ENCODE measurements around the gene PNO1. TPM values are rescaled to one million over a fixed set of nuclear protein-coding genes. Genes with fewer than 3 reads are reported as not detected.

The PNO1 gene
- total RNA-seq, 4 donors from 2014 or later = 9.4 to 28.7 (median 13.6) TPM

DNA sequence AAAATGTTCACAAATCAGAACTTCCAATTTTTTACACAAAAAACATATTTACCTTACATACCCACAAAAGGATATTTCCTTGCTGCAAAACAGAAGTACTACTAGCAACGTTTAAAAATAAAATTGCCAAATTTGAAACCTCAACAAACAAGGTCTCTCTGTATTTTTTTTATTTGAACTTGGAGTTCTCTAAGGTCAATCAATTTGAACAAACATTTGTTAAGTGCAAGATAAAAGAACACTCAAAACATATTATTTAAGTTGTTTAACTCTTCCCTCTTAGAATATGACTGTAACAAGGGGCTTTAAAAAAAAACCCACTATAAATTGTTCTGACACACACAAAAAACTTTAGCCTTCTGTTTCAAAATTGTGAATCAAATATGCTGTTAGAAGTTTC, 29.6 kb downstream of the PNO1 start:
- TF ChIP-seq, protein P1, sequence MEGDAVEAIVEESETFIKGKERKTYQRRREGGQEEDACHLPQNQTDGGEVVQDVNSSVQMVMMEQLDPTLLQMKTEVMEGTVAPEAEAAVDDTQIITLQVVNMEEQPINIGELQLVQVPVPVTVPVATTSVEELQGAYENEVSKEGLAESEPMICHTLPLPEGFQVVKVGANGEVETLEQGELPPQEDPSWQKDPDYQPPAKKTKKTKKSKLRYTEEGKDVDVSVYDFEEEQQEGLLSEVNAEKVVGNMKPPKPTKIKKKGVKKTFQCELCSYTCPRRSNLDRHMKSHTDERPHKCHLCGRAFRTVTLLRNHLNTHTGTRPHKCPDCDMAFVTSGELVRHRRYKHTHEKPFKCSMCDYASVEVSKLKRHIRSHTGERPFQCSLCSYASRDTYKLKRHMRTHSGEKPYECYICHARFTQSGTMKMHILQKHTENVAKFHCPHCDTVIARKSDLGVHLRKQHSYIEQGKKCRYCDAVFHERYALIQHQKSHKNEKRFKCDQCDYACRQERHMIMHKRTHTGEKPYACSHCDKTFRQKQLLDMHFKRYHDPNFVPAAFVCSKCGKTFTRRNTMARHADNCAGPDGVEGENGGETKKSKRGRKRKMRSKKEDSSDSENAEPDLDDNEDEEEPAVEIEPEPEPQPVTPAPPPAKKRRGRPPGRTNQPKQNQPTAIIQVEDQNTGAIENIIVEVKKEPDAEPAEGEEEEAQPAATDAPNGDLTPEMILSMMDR (IDR thresholded peaks at IDR 0.05; ENCODE audit: low read depth) = no peak

DNA sequence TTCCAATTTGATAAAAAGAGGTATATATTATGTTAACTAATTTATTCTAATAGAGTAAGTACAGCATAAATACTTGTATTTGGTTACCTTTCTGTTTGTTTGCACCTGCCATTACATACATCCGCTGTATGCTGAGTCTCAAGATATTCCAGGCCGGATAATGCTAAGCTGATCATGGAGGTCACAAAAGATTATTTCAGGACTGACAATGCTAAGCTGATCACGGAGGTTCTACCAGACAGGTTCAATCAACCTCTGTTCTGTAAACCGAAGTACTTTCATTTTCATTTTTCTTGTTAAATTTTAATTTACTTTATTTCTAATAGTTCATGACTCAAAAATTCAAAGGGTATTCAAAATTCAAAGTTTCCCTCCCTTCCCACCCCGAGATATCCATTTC, 31.1 kb downstream of the PNO1 start:
- TF ChIP-seq, protein P1 (IDR thresholded peaks at IDR 0.05; ENCODE audit: low read depth) = no peak

DNA sequence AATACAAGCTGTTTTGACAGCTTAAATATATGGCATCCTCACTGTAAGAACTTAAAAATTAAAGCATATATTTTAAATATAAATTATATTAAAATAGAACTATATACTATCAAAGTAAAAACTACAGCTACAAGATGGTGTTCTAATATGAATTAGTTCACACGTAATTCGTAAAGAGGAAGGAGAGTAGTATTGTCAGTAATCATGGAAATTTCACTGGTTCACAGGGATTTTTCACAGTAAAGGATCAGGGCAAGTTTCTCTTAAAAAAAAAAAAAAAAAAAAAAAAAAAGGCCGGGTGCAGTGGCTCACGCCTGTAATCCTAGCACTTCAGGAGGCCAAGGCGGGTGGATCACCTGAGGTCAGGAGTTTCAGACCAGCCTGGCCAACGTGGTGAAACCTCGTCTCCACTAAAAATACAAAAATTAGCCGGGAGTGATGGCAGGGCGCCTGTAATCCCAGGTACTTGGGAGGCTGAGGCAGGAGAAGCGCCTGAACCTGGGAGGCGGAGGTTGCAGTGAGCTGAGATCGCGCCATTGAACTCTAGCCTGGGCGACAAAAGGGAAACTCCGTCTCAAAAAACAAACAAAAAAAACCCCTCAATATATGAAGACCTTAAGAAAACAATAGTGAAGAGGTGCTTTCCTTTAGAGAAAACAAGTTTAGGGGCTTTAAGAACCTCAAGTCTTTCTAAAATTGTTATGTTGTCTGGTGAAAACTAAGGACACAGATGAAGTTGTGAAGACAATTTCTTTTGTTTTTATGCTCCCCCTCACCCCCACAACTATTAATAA, 32.5 kb downstream of the PNO1 start:
- TF ChIP-seq, protein P1 (IDR thresholded peaks at IDR 0.05; ENCODE audit: low read depth) = no peak

DNA sequence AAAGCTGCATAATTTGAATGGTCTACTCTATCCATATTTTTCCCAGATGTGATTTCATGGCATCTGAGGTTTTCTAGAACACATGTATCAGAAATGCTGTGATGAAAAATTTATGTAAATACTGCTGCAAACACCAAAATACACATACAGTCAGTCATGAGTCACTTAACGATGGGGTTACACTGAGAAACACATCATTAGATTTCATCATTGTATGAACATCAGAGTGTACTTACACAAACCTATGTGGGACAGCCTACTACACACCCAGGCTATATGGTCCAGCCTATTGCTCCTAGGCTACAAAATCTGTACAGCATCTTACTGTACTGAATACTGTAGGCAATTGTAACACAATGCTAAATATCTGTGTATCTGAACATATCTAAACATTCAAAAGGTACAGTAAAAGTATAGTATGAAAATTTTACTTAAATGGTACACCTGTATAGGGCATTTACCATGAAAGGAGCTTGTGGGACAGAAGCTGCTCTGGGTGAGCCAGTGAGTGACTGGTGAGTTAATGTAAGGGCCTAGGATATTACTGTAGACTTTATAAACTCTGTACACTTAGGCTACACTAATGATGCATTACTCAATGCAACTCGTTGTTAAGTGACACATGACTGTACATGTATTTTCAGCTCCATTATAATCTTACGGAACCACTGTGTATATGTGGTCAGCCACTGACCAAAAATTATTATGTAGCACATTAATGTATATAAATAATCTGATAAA, 33.5 kb downstream of the PNO1 start:
- TF ChIP-seq, protein P1 (IDR thresholded peaks at IDR 0.05; ENCODE audit: low read depth) = no peak

DNA sequence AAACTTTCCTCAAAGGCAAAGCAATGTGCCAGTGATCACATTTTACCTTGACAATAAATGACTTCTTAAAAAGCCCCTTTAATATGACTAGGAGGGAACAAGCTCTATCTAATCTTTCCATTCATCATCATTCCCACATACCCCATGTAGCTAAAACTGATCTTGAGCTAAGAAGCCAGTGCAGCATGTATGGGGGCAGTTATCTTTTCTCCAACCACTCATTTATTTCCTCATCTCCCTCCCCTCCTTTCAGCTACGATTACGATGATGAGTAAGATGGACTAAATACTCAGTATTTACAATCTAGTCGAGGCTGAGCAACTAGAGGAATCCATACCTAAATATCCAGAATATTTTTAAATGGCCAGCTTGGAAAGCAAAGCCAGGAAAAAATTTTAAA, 35.5 kb downstream of the PNO1 start:
- TF ChIP-seq, protein P1 (IDR thresholded peaks at IDR 0.05; ENCODE audit: low read depth) = no peak

DNA sequence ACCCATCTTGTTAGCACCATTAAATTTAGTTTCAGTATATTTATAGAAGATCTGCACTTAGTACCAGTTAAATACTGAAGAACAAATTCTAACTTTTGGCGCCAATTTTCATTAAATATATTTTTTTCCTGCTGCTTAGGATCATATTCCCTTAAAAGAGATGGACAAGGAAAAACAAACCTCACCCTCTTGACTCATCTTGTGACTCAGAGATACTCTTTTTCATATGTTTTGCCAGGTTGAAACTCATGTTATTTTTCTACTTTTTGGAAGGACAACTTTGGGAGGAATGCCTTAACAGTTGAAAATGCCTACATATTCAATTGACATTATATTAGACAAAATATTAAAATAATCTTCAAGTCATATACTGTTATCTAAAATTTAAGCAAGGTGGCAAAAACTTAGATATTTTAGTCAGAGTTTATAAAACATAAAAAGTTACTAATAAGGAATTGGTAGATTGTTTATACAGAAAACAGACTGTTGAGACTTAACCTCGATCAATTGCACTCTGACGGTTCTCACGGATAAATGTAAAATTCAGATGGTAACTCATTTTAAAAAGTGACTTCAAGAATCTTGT, 36.2 kb downstream of the PNO1 start:
- TF ChIP-seq, protein P1 (IDR thresholded peaks at IDR 0.05; ENCODE audit: low read depth) = no peak

DNA sequence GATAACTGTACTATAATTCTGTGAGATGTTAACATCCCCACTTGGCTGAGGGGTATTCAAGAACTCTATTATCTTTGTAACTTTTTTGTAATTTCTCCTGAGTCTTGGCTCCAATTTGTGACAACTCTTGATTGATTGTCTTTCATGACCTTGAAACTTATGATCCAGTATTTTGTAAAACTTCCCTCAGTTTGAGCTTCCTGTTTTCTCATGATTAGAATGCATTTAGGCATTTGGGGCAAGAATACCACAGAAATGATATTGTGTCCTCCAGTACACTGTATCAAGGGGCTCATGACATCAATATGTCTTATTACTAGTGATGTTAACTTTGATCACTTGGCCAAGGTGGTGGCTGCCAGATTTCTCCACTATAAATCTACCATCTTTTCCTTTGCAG, 37.4 kb downstream of the PNO1 start:
- TF ChIP-seq, protein P1 (IDR thresholded peaks at IDR 0.05; ENCODE audit: low read depth) = no peak

All from subcutaneous adipose tissue (tissue), 4 donors.